PFSK-1 (cell line): ENCODE results near the gene NEMP2.

Experiments used
- POLR2AphosphoS5 ChIP-seq: IDR thresholded peaks from 2 replicates; pipeline ENCODE4 v1.6.1; 2012; ENCODE audit warnings: low read depth, mild to moderate bottlenecking, control low read depth, low read length, moderate library complexity
- SIN3A ChIP-seq: IDR thresholded peaks from 2 replicates; pipeline ENCODE4 v1.6.1; 2012; ENCODE audit warnings: mild to moderate bottlenecking, low read length, moderate library complexity, borderline replicate concordance; ENCODE audit not compliant: insufficient read depth
- TF ChIP-seq, protein P1 (sequence below), 2 experiments: IDR thresholded peaks; 2 replicates each; pipeline versions ENCODE4 v1.6.1 to v1.8.0; 2011 to 2012; ENCODE audit warnings: low read depth in 2 of 2, low read length in 2 of 2, control low read depth in 1 of 2, inconsistent platforms in 1 of 2, mild to moderate bottlenecking in 1 of 2, moderate library complexity in 1 of 2; ENCODE audit not compliant: insufficient read depth in 1 of 2

DNA sequence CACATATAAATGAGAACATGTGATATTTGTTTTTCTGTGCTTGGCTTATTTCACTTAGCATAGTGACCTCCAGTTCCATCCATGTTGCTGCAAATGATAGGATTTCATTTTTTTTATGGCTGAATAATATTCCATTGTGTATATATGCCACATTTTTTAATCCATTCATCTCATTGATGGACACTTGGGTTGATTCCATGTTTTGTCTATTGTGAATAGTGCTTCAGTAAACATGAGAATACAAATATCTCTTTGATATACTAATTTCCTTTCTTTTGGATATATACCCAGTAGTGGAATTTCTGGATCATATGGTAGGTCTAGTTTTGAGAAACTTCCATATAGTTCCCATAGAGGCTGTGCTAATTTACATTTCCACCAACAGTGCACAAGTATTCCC is 3.7 kb upstream of the NEMP2 start:
- TF ChIP-seq, protein P1, sequence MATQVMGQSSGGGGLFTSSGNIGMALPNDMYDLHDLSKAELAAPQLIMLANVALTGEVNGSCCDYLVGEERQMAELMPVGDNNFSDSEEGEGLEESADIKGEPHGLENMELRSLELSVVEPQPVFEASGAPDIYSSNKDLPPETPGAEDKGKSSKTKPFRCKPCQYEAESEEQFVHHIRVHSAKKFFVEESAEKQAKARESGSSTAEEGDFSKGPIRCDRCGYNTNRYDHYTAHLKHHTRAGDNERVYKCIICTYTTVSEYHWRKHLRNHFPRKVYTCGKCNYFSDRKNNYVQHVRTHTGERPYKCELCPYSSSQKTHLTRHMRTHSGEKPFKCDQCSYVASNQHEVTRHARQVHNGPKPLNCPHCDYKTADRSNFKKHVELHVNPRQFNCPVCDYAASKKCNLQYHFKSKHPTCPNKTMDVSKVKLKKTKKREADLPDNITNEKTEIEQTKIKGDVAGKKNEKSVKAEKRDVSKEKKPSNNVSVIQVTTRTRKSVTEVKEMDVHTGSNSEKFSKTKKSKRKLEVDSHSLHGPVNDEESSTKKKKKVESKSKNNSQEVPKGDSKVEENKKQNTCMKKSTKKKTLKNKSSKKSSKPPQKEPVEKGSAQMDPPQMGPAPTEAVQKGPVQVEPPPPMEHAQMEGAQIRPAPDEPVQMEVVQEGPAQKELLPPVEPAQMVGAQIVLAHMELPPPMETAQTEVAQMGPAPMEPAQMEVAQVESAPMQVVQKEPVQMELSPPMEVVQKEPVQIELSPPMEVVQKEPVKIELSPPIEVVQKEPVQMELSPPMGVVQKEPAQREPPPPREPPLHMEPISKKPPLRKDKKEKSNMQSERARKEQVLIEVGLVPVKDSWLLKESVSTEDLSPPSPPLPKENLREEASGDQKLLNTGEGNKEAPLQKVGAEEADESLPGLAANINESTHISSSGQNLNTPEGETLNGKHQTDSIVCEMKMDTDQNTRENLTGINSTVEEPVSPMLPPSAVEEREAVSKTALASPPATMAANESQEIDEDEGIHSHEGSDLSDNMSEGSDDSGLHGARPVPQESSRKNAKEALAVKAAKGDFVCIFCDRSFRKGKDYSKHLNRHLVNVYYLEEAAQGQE (IDR thresholded peaks at IDR 0.05; ENCODE audit: insufficient read depth in 1 of 2, low read depth in 2 of 2, low read length in 2 of 2) = no peak
- TF ChIP-seq POLR2AphosphoS5 (no peak), SIN3A (no peak)
